Nephron (organoid): ENCODE results near the gene PRKCD.

Experiments used
- H3K27ac Mint-ChIP-seq, 3 experiments: 2 replicates each; pipeline ENCODE4 v1.8.0; 2020; ENCODE audit warnings: mixed read lengths in 3 of 3, mild to moderate bottlenecking in 2 of 3, moderate library complexity in 1 of 3
- H3K27me3 Mint-ChIP-seq: 2 replicates; pipeline ENCODE4 v1.8.0; 2021; ENCODE audit warnings: low read depth, mild to moderate bottlenecking, moderate library complexity, mixed read lengths
- H3K36me3 Mint-ChIP-seq: 2 replicates; pipeline ENCODE4 v1.8.0; 2020; ENCODE audit warnings: low read depth, mixed read lengths
- H3K4me1 Mint-ChIP-seq: 2 replicates; pipeline ENCODE4 v1.8.0; 2020; ENCODE audit warnings: mixed read lengths
- H3K4me3 Mint-ChIP-seq, 3 experiments: 2 replicates each; pipeline ENCODE4 v1.8.0; 2020; ENCODE audit warnings: mild to moderate bottlenecking in 3 of 3, mixed read lengths in 3 of 3, moderate library complexity in 2 of 3
- H3K9me3 Mint-ChIP-seq: 2 replicates; pipeline ENCODE4 v1.8.0; 2020; ENCODE audit warnings: mixed read lengths
- TF ChIP-seq, protein P1 (sequence below), 3 experiments: fragments of 200-600 bp; sonication (generic); IDR thresholded peaks; one replicate each; pipeline ENCODE4 v1.5.0; 2021; ENCODE audit warnings: antibody characterized with exemption in 3 of 3; ENCODE audit not compliant: unreplicated experiment in 3 of 3

PRKCD gene

GRCh38 chr3:53171827-53172505 lies 11.0 kb downstream of the PRKCD start:
- H3K4me1 Mint-ChIP-seq: peaks cover 28% of the 10 kb centered on the region
- H3K4me3 Mint-ChIP-seq: no peak overlapping the region
- no peaks in the 10 kb centered on the region for H3K9me3 Mint-ChIP-seq
- H3K27ac Mint-ChIP-seq: no peak overlapping the region
- peaks cover 4% of the 10 kb centered on the region for H3K36me3 Mint-ChIP-seq
- TF ChIP-seq, protein P1, sequence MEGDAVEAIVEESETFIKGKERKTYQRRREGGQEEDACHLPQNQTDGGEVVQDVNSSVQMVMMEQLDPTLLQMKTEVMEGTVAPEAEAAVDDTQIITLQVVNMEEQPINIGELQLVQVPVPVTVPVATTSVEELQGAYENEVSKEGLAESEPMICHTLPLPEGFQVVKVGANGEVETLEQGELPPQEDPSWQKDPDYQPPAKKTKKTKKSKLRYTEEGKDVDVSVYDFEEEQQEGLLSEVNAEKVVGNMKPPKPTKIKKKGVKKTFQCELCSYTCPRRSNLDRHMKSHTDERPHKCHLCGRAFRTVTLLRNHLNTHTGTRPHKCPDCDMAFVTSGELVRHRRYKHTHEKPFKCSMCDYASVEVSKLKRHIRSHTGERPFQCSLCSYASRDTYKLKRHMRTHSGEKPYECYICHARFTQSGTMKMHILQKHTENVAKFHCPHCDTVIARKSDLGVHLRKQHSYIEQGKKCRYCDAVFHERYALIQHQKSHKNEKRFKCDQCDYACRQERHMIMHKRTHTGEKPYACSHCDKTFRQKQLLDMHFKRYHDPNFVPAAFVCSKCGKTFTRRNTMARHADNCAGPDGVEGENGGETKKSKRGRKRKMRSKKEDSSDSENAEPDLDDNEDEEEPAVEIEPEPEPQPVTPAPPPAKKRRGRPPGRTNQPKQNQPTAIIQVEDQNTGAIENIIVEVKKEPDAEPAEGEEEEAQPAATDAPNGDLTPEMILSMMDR (IDR thresholded peaks at IDR 0.05; ENCODE audit: unreplicated experiment in 3 of 3): no peak
- peaks cover 4% of the 10 kb centered on the region for H3K27me3 Mint-ChIP-seq

- H3K36me3 Mint-ChIP-seq: peaks cover 4% of the 10 kb centered on the region
- H3K4me3 Mint-ChIP-seq: no peak overlapping the region
- TF ChIP-seq, protein P1 (IDR thresholded peaks at IDR 0.05; ENCODE audit: unreplicated experiment in 3 of 3): no peak
- H3K27me3 Mint-ChIP-seq: peaks cover 2% of the 10 kb centered on the region
- no peaks in the 10 kb centered on the region for H3K9me3 Mint-ChIP-seq
- peaks cover 18% of the 10 kb centered on the region for H3K4me1 Mint-ChIP-seq
- H3K27ac Mint-ChIP-seq: no peak overlapping the region
These were observed 12.1 kb downstream of the PRKCD start for GRCh38 chr3:53173107-53173506.

- H3K4me1 Mint-ChIP-seq: peaks cover 6% of the 10 kb centered on the region
- H3K4me3 Mint-ChIP-seq: no peak overlapping the region
- H3K36me3 Mint-ChIP-seq: peaks cover 12% of the 10 kb centered on the region
- H3K9me3 Mint-ChIP-seq: no peaks in the 10 kb centered on the region
- TF ChIP-seq, protein P1 (IDR thresholded peaks at IDR 0.05; ENCODE audit: unreplicated experiment in 3 of 3): no peak
- H3K27ac Mint-ChIP-seq: no peak overlapping the region
- no peaks in the 10 kb centered on the region for H3K27me3 Mint-ChIP-seq
These were observed 13.6 kb downstream of the PRKCD start for GRCh38 chr3:53174346-53175250.

DNA sequence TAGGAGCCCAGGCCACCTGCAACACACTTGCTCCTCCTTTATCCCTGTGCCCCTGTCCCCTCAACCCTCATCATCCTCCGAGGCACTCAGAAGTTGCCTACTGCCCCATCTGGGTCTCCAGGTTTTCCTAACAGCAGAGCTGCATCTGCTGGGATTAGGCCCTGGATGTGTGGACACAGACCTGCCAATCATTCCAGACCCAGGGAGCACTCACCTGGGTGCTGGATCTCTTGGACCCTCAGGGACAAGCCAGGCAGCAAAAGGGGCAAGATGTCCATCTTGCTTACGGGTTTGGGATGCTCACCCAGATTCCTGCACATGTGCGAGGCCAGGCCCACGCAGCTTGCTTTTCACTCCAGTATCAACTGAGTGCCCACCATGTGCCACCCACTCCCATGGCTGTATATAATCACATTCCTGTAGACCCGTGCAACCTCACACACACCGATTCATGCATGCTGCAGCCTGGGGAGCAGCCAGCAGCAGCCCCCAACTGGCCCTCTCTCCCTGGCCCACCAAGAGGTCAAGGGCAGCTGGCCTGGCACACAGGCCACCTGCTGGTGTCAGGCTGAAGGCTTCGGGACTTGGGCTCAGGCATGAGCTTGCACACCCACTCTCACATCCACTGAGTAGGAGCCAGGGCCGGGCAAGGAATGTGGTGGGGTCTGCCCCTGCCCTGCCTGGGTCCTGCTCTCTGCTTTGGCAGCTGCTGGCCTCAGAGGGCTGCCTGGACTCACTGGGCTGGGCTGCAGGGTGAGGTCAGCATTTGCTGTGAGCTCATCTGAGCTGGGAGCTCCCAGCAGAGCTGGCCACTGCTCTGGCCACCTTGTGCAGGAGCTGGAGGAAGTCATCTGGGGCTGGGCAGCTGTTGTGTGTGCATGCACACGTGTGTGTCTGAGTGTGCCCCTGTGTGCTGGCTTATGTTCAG lies 14.9 kb downstream of the PRKCD start:
- H3K4me3 Mint-ChIP-seq: no peak overlapping the region
- no peak overlapping the region for H3K27ac Mint-ChIP-seq
- TF ChIP-seq, protein P1 (IDR thresholded peaks at IDR 0.05; ENCODE audit: unreplicated experiment in 3 of 3): no peak
- H3K36me3 Mint-ChIP-seq: peaks cover 12% of the 10 kb centered on the region
- peaks cover 1% of the 10 kb centered on the region for H3K4me1 Mint-ChIP-seq
- no peaks in the 10 kb centered on the region for H3K27me3 Mint-ChIP-seq
- H3K9me3 Mint-ChIP-seq: no peaks in the 10 kb centered on the region

GRCh38 chr3:53178246-53178645 lies 17.2 kb downstream of the PRKCD start:
- H3K36me3 Mint-ChIP-seq: peaks cover 12% of the 10 kb centered on the region
- TF ChIP-seq, protein P1 (IDR thresholded peaks at IDR 0.05; ENCODE audit: unreplicated experiment in 3 of 3): no peak
- no peak overlapping the region for H3K4me3 Mint-ChIP-seq
- no peaks in the 10 kb centered on the region for H3K4me1 Mint-ChIP-seq
- no peaks in the 10 kb centered on the region for H3K27me3 Mint-ChIP-seq
- H3K9me3 Mint-ChIP-seq: no peaks in the 10 kb centered on the region
- no peak overlapping the region for H3K27ac Mint-ChIP-seq
